Measurements from ENCODE around the gene TMEM88. TPM values are rescaled to one million over a fixed set of nuclear protein-coding genes. Genes with fewer than 3 reads are reported as not detected.
A peak's percentile ranks its signal among the peaks of the same experiment; 100 is the strongest.

TMEM88 gene
- total and polyA plus RNA-seq, 2 donors (not counting 1 experiment from before 2014, with no cell fraction given) = 5.1 to 9.5 TPM

DNA sequence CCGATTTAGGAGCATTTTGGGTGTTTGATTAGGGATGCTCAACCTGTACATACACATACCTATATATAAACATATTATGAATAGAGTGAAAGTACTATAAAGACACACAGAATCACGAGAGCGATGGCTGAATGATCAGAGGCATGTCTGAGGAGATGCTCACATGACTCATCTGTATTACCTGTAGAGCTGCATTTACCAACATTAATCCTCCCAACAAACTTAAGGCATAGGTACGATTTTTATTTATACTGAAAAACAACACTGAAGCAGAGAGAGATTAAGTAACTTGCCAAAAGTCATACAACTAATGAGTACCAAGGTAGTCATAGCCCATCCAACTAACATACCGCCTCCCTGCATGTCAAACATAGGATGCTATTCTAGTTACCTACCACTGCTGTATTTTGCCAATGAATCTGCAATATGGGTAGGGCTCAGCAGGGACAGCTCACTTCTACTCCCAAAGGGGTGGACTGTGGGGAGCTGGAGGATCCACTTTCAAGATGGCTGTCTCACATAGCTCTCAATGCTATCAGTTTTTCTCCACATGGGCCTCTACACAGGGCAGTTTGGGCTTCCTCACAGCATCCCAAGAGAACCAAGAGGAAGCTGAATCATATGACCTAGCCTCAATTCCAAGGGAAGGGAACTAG is 10.3 kb downstream of the TMEM88 start:
- no peaks in the 10 kb centered on the region for H3K9me3 ChIP-seq (ENCODE audit: control extremely low read depth in 1 of 3, control insufficient read depth in 2 of 3, insufficient read depth in 1 of 3, low read length in 2 of 3)
- H3K27me3 ChIP-seq (replicated peaks in 1 of 4; ENCODE audit: control extremely low read depth in 1 of 4, control insufficient read depth in 3 of 4, insufficient read depth in 4 of 4, low read length in 3 of 4) = no peaks in the 10 kb centered on the region
- Mint-ChIP-seq H3K27ac (peak overlapping the region; percentile 5), H3K9me3 (ENCODE audit: insufficient read depth) (no peaks in the 10 kb centered on the region), H3K27me3 (no peaks in the 10 kb centered on the region), H3K4me1 (peaks cover 11% of the 10 kb centered on the region), H3K4me3 (no peak overlapping the region)
- H3K4me1 ChIP-seq (ENCODE audit: control insufficient read depth in 2 of 2, insufficient read depth in 2 of 2, low read length in 2 of 2) = peaks cover 5 to 8% of the 10 kb centered on the region in 2 donors
- H3K9ac ChIP-seq (ENCODE audit: low read length) = no peak overlapping the region
- H4K20me1 ChIP-seq (ENCODE audit: control insufficient read depth, insufficient read depth, low read length, poor library complexity, severe bottlenecking) = no peaks in the 10 kb centered on the region
- H3K4me2 ChIP-seq (replicated peaks; ENCODE audit: low read depth, low read length, poor library complexity, severe bottlenecking) = no peak overlapping the region
- no peak overlapping the region for H3K27ac ChIP-seq (ENCODE audit: low read length in 2 of 2)
- ChIA-PET CTCF (interaction anchor here (0.7 to 8.6 kb wide), 12 partner anchors 9 to 194 kb away, joined by 3 to 144 read pairs (median 6); partner anchors contain the start of gene RNF227), POLR2A (interaction anchor here (0.7 kb wide), 1 partner anchor 346 kb away, joined by 3 read pairs; no protein-coding TSS in a partner anchor)
- DNase-seq (no peak), ATAC-seq (ENCODE audit: low read depth) (no peak)
- no peak overlapping the region for H3K4me3 ChIP-seq (ENCODE audit: control extremely low read depth in 1 of 5, extremely low read depth in 1 of 5, insufficient read depth in 1 of 5, low read depth in 2 of 5, low read length in 4 of 5)
- H3K79me2 ChIP-seq (ENCODE audit: control insufficient read depth, insufficient read depth, low read length) = peaks cover 11% of the 10 kb centered on the region
- WGBS (ENCODE audit: insufficient coverage) = 100% methylated on average over 1 of the region's 5 CpGs
- no peak overlapping the region for H2AFZ ChIP-seq (ENCODE audit: insufficient read depth, low read depth, low read length, poor library complexity, severe bottlenecking)
- no peak for TF ChIP-seq EZH2 (IDR thresholded peaks at IDR 0.05; ENCODE audit: borderline replicate concordance, insufficient read depth, low read depth, low read length, poor library complexity, severe bottlenecking)
- TF ChIP-seq, protein P1, sequence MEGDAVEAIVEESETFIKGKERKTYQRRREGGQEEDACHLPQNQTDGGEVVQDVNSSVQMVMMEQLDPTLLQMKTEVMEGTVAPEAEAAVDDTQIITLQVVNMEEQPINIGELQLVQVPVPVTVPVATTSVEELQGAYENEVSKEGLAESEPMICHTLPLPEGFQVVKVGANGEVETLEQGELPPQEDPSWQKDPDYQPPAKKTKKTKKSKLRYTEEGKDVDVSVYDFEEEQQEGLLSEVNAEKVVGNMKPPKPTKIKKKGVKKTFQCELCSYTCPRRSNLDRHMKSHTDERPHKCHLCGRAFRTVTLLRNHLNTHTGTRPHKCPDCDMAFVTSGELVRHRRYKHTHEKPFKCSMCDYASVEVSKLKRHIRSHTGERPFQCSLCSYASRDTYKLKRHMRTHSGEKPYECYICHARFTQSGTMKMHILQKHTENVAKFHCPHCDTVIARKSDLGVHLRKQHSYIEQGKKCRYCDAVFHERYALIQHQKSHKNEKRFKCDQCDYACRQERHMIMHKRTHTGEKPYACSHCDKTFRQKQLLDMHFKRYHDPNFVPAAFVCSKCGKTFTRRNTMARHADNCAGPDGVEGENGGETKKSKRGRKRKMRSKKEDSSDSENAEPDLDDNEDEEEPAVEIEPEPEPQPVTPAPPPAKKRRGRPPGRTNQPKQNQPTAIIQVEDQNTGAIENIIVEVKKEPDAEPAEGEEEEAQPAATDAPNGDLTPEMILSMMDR (IDR thresholded peaks at IDR 0.05) = no peak
- intact Hi-C loops (cut with micrococcal nuclease) = no loop called here
- peaks cover 1 to 4% of the 10 kb centered on the region in 2 experiments for H3K36me3 ChIP-seq (replicated peaks in 1 of 2; ENCODE audit: control extremely low read depth in 1 of 2, control insufficient read depth in 1 of 2, extremely low read depth in 1 of 2, insufficient read depth in 2 of 2, low read length in 1 of 2)

DNA sequence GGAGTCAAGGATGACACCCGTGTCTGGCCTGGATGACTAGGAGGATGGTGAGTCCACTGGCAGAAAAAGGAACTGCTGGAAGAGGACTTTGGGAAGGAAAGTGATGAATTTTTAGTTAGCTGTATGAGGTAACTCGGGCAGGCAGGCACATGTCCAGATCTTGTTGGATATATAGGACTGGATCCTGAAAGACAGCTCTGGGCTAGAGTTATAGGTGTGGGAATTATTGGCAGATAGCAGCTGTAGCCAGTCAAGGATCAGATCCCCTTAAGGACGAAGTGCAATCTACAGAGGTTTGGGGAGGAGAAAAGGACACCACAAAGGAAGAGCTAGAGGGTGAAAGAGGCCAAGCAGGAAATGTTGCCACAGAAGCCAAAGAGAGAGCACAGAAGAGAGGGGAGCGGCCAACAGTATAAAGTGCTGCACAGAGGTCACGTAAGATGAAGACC is 13.0 kb downstream of the TMEM88 start:
- H3K79me2 ChIP-seq (ENCODE audit: control insufficient read depth, insufficient read depth, low read length) = peaks cover 11% of the 10 kb centered on the region
- H3K9me3 Mint-ChIP-seq (ENCODE audit: insufficient read depth) = no peaks in the 10 kb centered on the region
- no peaks in the 10 kb centered on the region for H3K27me3 ChIP-seq (replicated peaks in 1 of 4; ENCODE audit: control extremely low read depth in 1 of 4, control insufficient read depth in 3 of 4, insufficient read depth in 4 of 4, low read length in 3 of 4)
- TF ChIP-seq, protein P1 (IDR thresholded peaks at IDR 0.05) = no peak
- no peak for TF ChIP-seq EZH2 (IDR thresholded peaks at IDR 0.05; ENCODE audit: borderline replicate concordance, insufficient read depth, low read depth, low read length, poor library complexity, severe bottlenecking)
- no peak overlapping the region for H3K9ac ChIP-seq (ENCODE audit: low read length)
- no peak overlapping the region for H3K27ac Mint-ChIP-seq
- CTCF ChIA-PET = interaction anchor here (0.8 to 2.2 kb wide), 4 partner anchors 9 to 122 kb away, joined by 3 to 11 read pairs (median 4); no protein-coding TSS in a partner anchor
- H3K36me3 ChIP-seq (replicated peaks in 1 of 2; ENCODE audit: control extremely low read depth in 1 of 2, control insufficient read depth in 1 of 2, extremely low read depth in 1 of 2, insufficient read depth in 2 of 2, low read length in 1 of 2) = peaks cover 1 to 4% of the 10 kb centered on the region in 2 experiments
- peaks cover 8% of the 10 kb centered on the region for H3K4me1 Mint-ChIP-seq
- H4K20me1 ChIP-seq (ENCODE audit: control insufficient read depth, insufficient read depth, low read length, poor library complexity, severe bottlenecking) = no peaks in the 10 kb centered on the region
- 25% methylated on average over 4 of the region's 5 CpGs for WGBS (ENCODE audit: insufficient coverage)
- ATAC-seq (ENCODE audit: low read depth) = no peak
- no peak overlapping the region for H3K27ac ChIP-seq (ENCODE audit: low read length in 2 of 2)
- no peak overlapping the region for H3K4me2 ChIP-seq (replicated peaks; ENCODE audit: low read depth, low read length, poor library complexity, severe bottlenecking)
- H3K4me3 Mint-ChIP-seq = no peak overlapping the region
- POLR2A ChIA-PET = interaction anchor here (0.6 kb wide), 1 partner anchor 12 kb away, joined by 8 read pairs; no protein-coding TSS in a partner anchor
- H3K27me3 Mint-ChIP-seq = no peaks in the 10 kb centered on the region
- no peak overlapping the region for H3K4me3 ChIP-seq (ENCODE audit: control extremely low read depth in 1 of 5, extremely low read depth in 1 of 5, insufficient read depth in 1 of 5, low read depth in 2 of 5, low read length in 4 of 5)
- H3K9me3 ChIP-seq (ENCODE audit: control extremely low read depth in 1 of 3, control insufficient read depth in 2 of 3, insufficient read depth in 1 of 3, low read length in 2 of 3) = no peaks in the 10 kb centered on the region
- intact Hi-C loops (cut with micrococcal nuclease) = no loop called here
- H2AFZ ChIP-seq (ENCODE audit: insufficient read depth, low read depth, low read length, poor library complexity, severe bottlenecking) = no peak overlapping the region
- H3K4me1 ChIP-seq (ENCODE audit: control insufficient read depth in 2 of 2, insufficient read depth in 2 of 2, low read length in 2 of 2) = peaks cover 5% of the 10 kb centered on the region in 2 donors
- DNase-seq = no peak
